Stimulated activated CD8-positive, alpha-beta memory T cell treated with anti-CD3 and anti-CD28 coated beads, Interleukin-4, amount 100 ng/mL, for 48 hours (primary cell): ENCODE results near the gene RAVER2.
A peak's percentile ranks its signal among the peaks of the same experiment; 100 is the strongest.
"Not testable (repeated sequence)": the region's sequence is repeated elsewhere in the genome, so short reads cannot be mapped to it uniquely, and the experiment has no call there.

Experiments used
- DNase-seq: peaks from one replicate; pipeline ENCODE4 v3.0.0-alpha.2; 2020

Gene RAVER2

GRCh38 chr1:64820572-64820971, 75.7 kb downstream of the RAVER2 start:
- DNase-seq: not testable (repeated sequence)

GRCh38 chr1:64822621-64823020, 77.7 kb downstream of the RAVER2 start:
- DNase-seq: no peak

GRCh38 chr1:64823691-64824476, 79.0 kb downstream of the RAVER2 start:
- DNase-seq: peak; percentile 67

GRCh38 chr1:64826991-64827390, 82.1 kb downstream of the RAVER2 start:
- no peak for DNase-seq

- DNase-seq: no peak
Measured at GRCh38 chr1:64828829-64829228, 84.0 kb downstream of the RAVER2 start.

GRCh38 chr1:64829411-64830029, 84.6 kb downstream of the RAVER2 start:
- DNase-seq: no peak

GRCh38 chr1:64830030-64830651, 85.3 kb downstream of the RAVER2 start:
- DNase-seq: no peak

- no peak for DNase-seq
Measured at GRCh38 chr1:64834734-64835133, 89.9 kb downstream of the RAVER2 start.

GRCh38 chr1:64836802-64837201, 91.9 kb downstream of the RAVER2 start:
- no peak for DNase-seq

GRCh38 chr1:64838486-64838885, 93.6 kb downstream of the RAVER2 start:
- no peak for DNase-seq

- DNase-seq: no peak
Measured at GRCh38 chr1:64839261-64839660, 94.4 kb downstream of the RAVER2 start.

GRCh38 chr1:64839732-64840405, 95.0 kb downstream of the RAVER2 start:
- DNase-seq: no peak

GRCh38 chr1:64841330-64842065, 96.6 kb downstream of the RAVER2 start:
- DNase-seq: no peak

GRCh38 chr1:64842224-64842623, 97.3 kb downstream of the RAVER2 start:
- DNase-seq: no peak

GRCh38 chr1:64843675-64844074, 98.8 kb downstream of the RAVER2 start:
- no peak for DNase-seq

GRCh38 chr1:64844175-64844574, 99.3 kb downstream of the RAVER2 start:
- no peak for DNase-seq

GRCh38 chr1:64844609-64845008, 99.7 kb downstream of the RAVER2 start:
- no peak for DNase-seq

- no peak for DNase-seq
Measured at GRCh38 chr1:64845831-64846425, 101.1 kb downstream of the RAVER2 start.

- no peak for DNase-seq
Measured at GRCh38 chr1:64846573-64847430, 101.9 kb downstream of the RAVER2 start.

- DNase-seq: no peak
Measured at GRCh38 chr1:64847666-64848065, 102.8 kb downstream of the RAVER2 start.

- DNase-seq: no peak
Measured at GRCh38 chr1:64848136-64848535, 103.3 kb downstream of the RAVER2 start.
